Stimulated activated CD4-positive, alpha-beta T cell treated with anti-CD3 and anti-CD28 coated beads, Interleukin-2, amount 100 ng/mL, for 4 hours (primary cell): ENCODE data around the gene LGMN.

Experiments
- DNase-seq: peaks from one replicate; pipeline ENCODE4 v3.0.0-alpha.2; 2020; ENCODE audit warnings: low read depth

Gene LGMN

GRCh38 chr14:92726135-92726932 lies 22.1 kb downstream of the LGMN start:
- DNase-seq, result no peak

GRCh38 chr14:92724516-92725340 lies 23.7 kb downstream of the LGMN start:
- DNase-seq, result no peak

GRCh38 chr14:92719890-92720323 lies 28.5 kb downstream of the LGMN start:
- no peak for DNase-seq

GRCh38 chr14:92719421-92719820 lies 29.0 kb downstream of the LGMN start:
- DNase-seq, result no peak

- DNase-seq, result no peak
These were observed 29.8 kb downstream of the LGMN start for GRCh38 chr14:92718664-92719063.

GRCh38 chr14:92717571-92718042 lies 30.8 kb downstream of the LGMN start:
- DNase-seq, result no peak

GRCh38 chr14:92716131-92716530 lies 32.3 kb downstream of the LGMN start:
- DNase-seq, result no peak

- peak; percentile 74 for DNase-seq
These were observed 33.6 kb downstream of the LGMN start for GRCh38 chr14:92714739-92715307.

- no peak for DNase-seq
These were observed 35.8 kb downstream of the LGMN start for GRCh38 chr14:92712654-92713051.

- no peak for DNase-seq
These were observed 36.3 kb downstream of the LGMN start for GRCh38 chr14:92711976-92712653.

GRCh38 chr14:92710001-92710341 lies 38.5 kb downstream of the LGMN start:
- DNase-seq, result no peak

GRCh38 chr14:92709340-92710000 lies 39.0 kb downstream of the LGMN start:
- no peak for DNase-seq

- no peak for DNase-seq
These were observed 42.0 kb downstream of the LGMN start for GRCh38 chr14:92706386-92706785.

- DNase-seq, result no peak
These were observed 43.6 kb downstream of the LGMN start for GRCh38 chr14:92704821-92705220.

- no peak for DNase-seq
These were observed 44.2 kb downstream of the LGMN start for GRCh38 chr14:92704036-92704804.

- no peak for DNase-seq
These were observed 44.9 kb downstream of the LGMN start for GRCh38 chr14:92703516-92703915.

- DNase-seq, result no peak
These were observed 45.9 kb downstream of the LGMN start for GRCh38 chr14:92702441-92702918.

- no peak for DNase-seq
These were observed 46.6 kb downstream of the LGMN start for GRCh38 chr14:92701826-92702225.

GRCh38 chr14:92698393-92698792 lies 50.0 kb downstream of the LGMN start:
- no peak for DNase-seq

- no peak for DNase-seq
These were observed 52.1 kb downstream of the LGMN start for GRCh38 chr14:92696366-92696765.

GRCh38 chr14:92695562-92695961 lies 52.9 kb downstream of the LGMN start:
- no peak for DNase-seq
